HG03354 (cell line): Measurements from ENCODE around the gene ZNF441.
A peak's percentile ranks its signal among the peaks of the same experiment; 100 is the strongest.

Experiments used
- ATAC-seq: cut with Tn5 transposase; IDR thresholded peaks from one replicate; pipeline ENCODE4 v1.9.1; 2021; ENCODE audit warnings: mild to moderate bottlenecking; ENCODE audit not compliant: unreplicated experiment, poor library complexity, severe bottlenecking

ZNF441 gene

DNA sequence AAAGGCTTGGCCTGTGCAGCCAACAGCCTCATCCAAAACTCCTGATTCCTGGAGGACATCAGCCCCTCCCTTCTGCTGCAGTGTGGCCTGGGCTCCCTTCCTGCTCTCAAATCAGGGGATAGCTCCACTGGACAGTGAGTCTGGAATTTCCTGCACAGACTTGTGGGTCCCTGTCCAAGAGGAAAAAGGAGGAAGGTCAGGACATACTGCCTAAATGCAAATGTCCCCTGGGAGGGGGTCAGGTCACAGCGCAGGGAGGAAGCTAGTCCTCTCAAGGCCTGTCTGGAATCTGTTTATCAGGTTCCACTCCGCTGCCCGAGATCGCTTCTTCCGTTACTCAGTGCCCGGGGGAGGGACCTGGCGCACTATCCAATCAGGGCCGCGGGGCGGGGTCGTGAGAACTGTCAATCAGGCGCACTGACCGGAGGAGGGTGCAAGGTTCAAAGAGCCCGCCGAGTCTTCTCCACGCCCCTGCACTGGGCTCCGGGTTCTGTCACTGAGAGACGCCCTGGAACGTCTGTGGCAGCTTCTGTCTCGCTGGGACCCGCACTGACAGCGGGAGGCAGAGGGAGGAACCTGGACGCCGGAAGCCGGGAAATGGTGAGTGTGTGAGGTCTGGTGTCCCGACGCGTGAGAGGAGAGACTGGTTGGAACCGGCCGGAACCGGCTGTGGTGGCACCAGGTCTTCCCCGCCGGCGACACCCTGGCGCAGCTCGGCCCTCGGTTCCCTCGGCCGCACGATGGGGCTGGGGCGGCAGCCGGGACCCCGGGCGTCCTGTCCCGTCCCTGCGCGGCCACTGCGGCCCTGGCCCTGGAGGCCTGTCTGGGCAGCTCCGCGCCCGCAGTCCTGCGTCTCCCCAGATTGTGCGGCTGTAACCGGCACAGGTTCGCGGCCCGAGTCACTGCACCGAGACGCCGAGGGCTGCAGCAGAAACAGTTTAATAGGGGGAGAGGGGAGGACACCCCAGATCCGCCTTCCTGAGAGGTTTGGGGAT, at the start of gene ZNF441:
TSS of gene ZNF441 (plus strand) at position 404 of the 995 bp plus-strand sequence. CDS start at position 598, 194 bp downstream.
- ATAC-seq, result peak; percentile 92

DNA sequence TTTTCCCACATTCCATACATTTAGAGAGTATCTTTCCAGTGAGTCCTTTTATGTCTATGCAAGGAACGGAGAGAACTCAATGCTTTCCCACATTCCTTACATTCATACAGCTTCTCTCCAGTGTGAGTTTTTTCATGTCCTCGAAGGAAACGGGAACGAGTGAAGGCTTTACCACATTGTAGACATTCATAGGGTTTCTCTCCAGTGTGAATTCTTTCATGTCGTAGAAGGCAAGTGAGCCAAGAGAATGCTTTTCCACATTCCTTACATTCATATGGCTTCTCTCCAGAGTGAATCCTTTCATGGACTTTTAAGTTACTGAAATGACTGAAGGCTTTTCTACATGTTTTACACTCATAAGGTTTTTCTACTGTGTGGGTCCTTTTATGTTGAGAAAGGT, 45.1 kb upstream of the ZNF441 start:
- ATAC-seq, result no peak

DNA sequence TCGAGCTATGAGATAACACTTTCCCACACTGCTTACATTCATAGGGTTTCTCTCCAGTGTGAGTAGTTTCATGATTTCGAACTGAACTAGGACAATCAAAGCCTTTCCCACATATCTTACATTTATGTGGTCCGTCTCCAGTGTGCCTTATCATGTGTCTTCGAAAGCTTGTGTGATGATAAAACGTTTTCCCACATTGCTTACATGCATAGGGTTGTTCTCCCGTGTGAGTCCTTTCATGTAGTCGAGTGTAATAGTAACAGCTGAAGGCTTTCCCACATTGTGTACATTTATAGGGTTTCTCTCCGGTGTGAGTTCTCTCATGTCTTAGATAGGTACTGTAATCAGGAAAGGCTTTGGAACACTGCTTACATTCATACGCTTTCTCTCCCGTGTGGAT, 44.4 kb upstream of the ZNF441 start:
- ATAC-seq, result no peak

DNA sequence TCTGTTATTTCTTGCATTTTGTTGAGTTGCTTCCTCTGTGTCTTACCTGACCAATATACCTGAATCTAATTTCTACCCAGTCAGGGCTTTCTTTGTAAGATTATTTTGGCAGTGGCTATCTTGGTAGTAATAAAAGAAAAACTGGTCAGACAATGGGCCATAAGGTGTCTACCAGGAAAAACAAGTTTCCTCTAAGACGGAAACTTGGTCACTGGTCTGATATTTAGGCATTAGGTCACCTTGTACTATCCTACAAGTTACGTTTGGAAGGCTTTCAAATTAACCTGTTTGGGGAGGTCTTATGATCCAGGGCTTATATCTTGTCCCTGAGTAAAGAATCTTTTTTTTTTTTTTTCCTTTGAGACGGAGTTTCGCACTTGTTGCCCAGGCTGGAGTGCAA, 37.2 kb upstream of the ZNF441 start:
- no peak for ATAC-seq

DNA sequence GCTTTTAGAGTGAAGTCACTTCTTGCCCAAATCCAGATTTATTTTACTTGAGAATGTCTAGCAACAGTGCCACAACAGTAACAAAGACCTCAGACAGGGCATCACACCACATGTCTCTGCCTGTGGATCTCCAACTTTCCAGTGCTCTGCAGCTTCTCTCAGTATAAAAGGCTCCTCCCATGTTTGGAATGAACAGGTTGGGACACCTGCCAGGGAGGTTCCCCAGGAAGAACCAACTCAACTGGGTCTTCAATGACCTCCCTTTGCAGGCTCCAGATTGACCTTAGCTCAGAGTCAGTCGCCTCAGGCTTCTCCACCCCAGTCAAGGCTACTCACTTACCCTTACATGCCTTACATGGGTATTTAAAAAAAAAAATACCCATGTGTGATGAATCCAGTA, 31.4 kb upstream of the ZNF441 start:
- ATAC-seq, result no peak

DNA sequence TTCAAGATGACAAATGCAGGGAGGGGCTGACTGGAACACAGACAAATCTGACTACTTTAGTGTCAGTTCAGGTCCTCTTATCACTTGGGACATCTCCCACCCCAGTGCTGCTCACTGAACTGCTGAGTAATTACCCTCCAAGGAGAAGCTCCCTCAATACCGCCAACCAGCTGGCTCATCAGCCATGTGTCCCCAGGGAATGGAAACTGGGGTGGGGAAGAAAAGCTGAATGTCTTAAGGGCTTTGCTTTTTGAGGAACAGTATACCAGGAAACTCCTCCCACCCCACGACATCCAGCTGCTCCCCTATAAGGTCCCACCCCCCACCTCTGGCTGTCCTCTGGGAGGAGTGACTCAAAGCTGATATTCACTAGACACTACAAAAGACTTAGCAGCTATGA, 30.1 kb upstream of the ZNF441 start:
- no peak for ATAC-seq

DNA sequence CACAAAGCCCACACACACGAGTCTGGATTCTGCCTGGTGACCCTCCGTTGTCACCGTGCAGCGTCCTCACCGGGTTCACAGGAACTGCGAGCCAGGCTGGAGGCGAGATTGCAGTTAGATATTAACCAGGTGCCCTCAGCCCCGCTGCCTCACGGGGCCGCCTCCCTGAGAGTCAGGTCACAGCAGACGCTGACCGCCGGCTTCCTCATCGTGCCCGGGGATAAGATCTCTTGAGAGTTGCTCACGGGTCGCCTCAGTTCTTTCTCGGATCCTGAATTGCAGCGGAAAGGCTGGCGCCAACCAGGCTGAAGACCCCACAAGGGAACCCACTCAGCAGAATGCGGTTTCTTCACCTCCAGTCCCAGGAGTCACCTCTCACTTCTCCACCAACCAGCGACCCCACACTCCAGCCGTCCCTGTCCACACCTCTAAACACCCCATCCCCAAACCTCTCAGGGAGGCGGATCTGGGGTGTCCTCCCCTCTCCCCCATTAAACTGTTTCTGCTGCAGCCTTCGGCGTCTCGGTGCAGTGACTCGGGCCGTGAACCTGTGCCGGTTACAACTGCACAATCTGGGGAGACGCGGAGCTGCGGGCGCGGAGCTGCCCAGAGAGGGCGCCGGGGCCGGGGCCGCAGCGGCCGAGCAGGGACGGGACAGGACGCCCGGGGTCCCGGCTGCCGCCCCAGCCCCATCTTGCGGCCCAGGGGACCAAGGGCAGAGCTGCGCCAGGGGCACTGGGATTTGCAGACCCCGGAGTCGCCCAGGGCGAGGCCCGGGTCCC, 28.6 kb upstream of the ZNF441 start:
- ATAC-seq, result peak; percentile 43

DNA sequence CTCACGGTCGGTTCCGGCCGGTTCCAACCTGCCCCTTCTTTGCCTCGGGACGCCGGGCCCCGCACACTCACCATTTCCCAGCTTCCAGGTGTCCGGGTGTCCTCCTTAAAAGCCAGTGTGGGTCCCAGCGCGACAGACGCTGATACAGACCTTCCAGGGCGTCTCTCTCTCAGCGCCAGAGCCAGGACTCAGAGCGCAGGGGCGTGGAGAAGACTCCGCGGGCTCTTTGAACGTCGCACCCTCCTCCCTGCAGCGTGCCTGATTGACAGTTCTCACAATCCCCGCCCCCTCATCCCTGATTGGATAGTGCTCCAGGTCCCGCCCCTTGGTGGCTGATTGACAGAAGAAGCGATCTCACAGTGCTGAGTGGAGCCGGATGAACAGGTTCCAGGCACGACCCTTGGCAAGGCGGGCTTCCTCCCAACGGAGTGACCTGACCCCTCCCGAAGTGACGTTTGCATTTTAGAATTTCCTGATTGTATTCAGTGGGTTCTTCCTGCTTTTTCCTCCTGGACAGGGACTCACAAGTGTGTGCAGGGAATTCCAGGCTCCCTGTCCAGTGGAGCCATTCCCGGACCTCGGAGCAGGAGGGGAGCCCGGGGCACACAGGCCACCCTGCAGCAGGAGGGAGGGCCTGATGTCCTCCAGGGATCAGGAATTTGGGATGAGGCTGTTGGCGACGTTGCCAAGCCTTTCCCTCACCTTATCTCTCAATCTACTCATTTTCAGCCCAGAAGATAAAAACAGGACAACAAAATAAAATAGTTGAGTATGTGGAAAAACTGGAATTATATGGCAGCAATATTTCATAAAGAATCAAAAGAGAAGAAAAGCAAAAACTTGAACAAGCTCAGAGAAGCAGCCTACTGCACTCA, 27.8 kb upstream of the ZNF441 start, which contains the start of gene ZNF823:
TSS of gene ZNF823 (minus strand) at position 201 of the 875 bp plus-strand sequence. CDS start at position 74, 127 bp downstream.
- ATAC-seq, result peak; percentile 96

DNA sequence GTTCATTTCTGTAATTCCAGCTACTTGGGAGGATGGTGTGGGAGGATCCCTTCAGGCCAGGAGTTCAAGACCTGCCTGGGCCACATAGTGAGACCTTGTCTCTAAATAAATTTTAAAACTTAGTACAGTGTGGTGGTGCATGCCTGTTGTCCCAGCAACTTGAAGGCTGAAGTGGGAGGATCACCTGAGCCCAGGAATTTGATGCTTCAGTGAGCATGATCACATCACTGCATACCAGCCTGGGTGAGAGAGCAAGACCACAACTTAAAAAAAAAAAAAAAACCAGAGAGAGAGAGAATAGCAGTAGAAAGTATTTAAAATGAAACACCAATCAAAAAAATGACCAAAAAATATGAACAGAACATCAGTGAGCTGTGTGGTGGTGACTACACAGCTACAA, 20.9 kb upstream of the ZNF441 start:
- ATAC-seq, result no peak

DNA sequence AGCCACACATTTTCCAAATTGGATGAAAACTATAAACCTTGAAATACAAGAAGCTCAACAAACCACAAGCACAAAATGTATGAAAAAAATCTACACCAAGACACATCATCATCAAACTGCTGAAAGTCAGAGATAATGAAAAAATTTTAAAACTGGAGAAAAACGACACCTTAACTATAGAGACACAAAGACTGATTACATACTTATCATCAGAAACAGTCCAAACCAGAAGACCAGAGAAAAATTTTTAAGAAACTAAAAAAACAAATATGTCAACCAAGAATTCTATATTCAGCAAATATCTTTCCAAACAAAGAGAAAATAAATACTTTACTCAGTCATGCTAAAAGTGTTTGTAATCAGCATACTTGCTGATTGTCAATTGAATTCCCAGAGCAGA, 19.5 kb upstream of the ZNF441 start:
- no peak for ATAC-seq

DNA sequence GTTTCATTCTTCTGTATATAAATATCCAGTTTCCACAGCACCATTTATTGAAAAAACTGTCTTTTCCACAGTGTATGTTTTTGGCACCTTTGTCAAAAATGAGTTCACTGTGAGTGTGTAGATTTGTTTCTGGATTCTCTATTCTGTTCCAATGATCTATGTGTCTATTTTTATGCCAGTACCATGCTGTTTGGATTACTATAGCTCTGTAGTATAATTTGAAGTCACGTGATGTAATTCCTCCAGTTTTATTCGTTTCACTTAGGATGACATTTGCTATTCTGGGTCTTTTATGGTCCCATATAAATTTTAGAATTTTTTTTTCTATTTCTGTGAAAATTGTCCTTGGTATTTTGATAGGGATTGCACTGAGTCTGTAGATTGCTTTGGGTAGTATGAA, 17.0 kb upstream of the ZNF441 start:
- ATAC-seq, result no peak

DNA sequence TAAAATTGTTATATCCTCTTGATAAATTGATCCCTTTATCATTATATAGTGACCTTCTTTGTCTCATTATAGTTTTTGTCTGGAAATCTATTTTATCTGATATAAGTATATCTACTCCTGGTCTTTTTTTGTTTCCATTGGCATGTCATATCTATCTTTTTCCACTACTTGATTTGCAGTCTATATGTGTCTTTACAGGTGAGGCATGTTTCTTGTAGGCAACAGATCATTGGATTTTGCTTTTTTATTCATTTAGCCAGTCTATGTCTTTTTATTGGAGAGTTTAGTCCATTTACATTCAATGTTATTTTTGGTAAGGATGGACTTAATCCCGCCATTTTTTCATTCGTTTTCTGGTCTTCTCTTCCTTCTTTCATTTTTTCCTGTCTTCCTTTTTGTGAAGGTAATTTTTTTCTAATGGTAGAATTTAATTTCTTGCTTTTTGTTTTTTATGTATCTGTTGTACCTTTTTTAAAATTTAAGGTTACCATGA, 14.5 kb upstream of the ZNF441 start:
- no peak for ATAC-seq

DNA sequence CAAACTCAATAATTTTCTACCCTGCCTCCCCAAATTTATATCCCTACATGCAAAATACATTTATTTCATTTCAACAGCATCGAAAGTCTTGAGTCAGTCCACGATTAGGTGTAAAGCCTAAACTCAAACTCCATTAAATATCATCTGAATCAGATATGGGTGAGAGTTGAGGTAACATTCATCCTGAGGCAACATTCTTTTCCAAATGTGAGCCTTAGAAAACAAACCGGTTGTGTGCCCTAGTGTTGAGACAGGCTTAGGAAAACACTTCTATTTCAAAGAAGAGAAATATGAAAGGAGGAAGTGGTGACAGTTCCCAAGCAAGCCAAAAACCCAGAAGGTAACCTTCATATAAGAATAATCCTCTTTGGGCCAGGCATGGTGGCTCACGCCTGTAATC, 12.1 kb upstream of the ZNF441 start:
- ATAC-seq, result no peak

DNA sequence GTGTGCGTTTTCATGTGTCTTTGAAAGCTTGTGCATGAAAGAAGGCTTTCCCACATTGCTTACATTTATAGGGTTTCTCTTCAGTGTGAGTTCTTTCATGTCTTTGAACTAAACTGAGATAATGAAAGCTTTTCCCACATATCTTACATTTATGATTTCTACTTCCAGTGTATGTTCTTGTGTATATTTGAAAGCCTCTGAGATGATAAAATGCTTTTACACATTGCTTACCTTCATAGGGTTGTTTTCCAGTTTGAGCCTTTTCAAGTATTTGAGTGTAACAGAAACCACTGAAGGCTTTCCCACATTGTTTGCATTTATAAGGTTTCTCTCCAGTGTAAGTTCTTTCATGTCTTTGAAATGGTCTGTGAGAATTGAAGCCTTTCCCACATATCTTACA, 9.8 kb upstream of the ZNF441 start:
- no peak for ATAC-seq

DNA sequence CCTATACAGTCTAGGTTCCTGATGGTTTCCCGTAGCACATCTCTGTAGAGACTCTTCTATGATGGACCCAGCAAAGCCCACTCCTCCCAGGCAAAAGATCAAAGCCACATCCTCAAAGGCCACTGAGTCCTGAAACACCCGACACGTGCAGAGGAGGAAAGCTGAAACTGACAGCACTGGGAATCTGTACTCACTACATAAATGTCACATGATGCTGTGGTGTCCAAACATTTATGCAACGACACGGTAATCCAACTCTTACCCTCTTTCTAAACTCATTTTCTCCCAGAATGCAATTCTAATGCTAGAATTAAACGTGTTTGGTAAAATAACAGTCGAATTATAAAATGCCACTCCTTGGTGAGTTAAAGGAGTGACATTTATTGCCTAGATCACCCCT, 7.0 kb upstream of the ZNF441 start:
- no peak for ATAC-seq

DNA sequence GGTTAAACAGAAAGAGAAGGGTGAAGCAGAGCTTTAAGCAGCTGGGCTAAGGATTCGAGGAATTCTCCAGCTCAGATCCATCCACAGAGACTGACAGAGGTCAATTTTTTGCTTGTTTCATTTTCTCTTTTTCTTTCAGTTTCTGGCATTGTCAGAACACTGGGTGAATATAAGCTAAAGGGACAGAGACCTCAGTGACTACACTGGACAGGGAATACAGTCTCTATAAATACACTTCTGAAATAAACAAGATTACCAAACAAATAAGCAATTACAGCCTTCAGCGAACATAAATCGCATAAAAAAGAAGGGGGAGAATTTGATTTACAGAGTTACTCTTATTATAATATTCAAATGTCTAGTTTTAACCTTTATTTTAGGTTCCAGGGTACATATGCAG, 3.7 kb upstream of the ZNF441 start:
- ATAC-seq, result no peak

DNA sequence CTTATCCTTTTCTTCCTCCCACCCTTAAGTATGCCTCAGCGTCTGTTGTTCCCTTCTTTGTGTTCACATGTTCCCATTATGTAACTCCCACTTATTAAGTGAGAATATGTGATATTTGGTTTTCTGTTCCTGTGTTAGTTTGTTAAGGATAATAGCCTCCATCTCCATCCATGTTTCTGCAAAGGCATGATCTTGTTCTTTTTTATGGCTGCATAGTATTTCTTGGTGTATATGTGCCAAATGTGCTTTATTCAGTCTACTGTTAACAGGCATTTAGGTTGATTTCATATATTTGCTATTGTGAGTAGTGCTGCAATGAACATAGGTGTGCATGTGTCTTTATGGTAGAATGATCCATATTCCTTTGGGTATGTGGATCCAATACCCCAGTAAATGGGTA, 3.2 kb upstream of the ZNF441 start:
- no peak for ATAC-seq

DNA sequence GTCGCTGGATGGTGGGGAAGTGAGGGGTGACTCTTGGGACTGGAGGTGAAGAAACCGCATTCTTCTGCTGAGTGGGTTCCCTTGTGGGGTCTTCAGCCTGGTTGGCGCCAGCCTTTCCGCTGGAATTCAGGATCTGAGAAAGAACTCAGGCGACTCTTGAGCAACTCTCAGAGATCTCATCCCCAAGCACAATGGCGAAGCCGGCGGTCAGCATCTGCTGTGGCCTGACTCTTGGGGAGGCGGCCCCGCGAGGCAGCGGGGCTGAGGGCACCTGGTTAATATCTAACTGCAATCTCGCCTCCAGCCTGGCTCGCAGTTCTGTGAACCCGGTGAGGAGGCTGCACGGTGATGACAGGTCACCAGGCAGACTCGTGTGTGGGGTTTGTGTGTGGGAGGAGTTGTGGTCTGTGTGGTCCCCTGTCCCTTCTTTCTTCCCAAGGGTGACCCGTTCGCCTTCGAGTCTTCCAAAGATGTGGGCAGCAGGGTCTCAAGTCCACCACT, 883 bp downstream of the ZNF441 start:
- peak; percentile 45 for ATAC-seq

DNA sequence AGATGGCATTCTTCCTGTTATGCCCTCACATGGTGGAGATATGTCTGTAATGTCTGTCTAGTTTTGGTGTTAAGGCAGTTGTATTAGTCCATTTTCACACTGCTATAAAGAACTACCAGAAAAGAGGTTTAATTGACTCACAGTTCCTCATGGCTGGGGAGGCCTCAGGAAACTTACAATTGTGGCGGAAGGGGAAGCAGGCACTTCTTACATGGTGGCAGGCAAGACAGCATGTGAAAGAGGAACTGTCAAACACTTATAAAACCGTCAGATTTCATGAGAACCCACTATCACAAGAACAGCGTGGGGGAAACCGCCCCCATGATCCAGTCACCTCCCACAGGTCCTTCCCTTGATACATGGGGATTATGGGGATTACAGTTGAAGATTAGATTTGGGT, 3.2 kb downstream of the ZNF441 start:
- no peak for ATAC-seq
